ENCODE measurements around the gene KCNIP1. TPM values are rescaled to one million over a fixed set of nuclear protein-coding genes. Genes with fewer than 3 reads are reported as not detected.

Gene KCNIP1
- total and polyA plus RNA-seq, 2 of the 8 experiments (the other 6 are each of a cell fraction or from before 2014, with no cell fraction given): 0.52 to 0.83 TPM

- TF ChIP-seq TAF7 (optimal IDR thresholded peaks at IDR 0.05; ENCODE audit: borderline replicate concordance, low read depth, low read length): no peak
- TF ChIP-seq KDM4A (IDR thresholded peaks at IDR 0.05; ENCODE audit: low read depth, low read length, severe bottlenecking): no peak
- no peak for TF ChIP-seq MAFK (IDR thresholded peaks at IDR 0.05; ENCODE audit: low read depth, low read length)
Observed at GRCh38 chr5:170650850-170651249, 147.0 kb downstream of the KCNIP1 start (continued).

All from H1 (cell line).